ENCODE measurements around the gene SCARF2.
"Not testable (repeated sequence)": the region's sequence is repeated elsewhere in the genome, so short reads cannot be mapped to it uniquely, and the experiment has no call there.

Gene SCARF2

GRCh38 chr22:20437613-20438426, at the start of gene SCARF2:
Gene SCARF2, minus strand, starts transcription at chr22:20437825. Its CDS starts 71 bp downstream, at chr22:20437754.
- no peak for TF ChIP-seq CTCF (IDR thresholded peaks at IDR 0.05; ENCODE audit: control insufficient read depth, extremely low read depth, insufficient read depth)
- H3K4me3 ChIP-seq (ENCODE audit: low read depth, low read length): peak within 1 kb of the TSS; percentile 46
- no peak for DNase-seq (ENCODE audit: low read depth)

- no peak for DNase-seq (ENCODE audit: low read depth)
- H3K4me3 ChIP-seq (ENCODE audit: low read depth, low read length): no peak overlapping the region
- TF ChIP-seq CTCF (IDR thresholded peaks at IDR 0.05; ENCODE audit: control insufficient read depth, extremely low read depth, insufficient read depth): no peak
Measured at GRCh38 chr22:20486229-20486628, 48.6 kb upstream of the SCARF2 start.

- TF ChIP-seq CTCF (IDR thresholded peaks at IDR 0.05; ENCODE audit: control insufficient read depth, extremely low read depth, insufficient read depth): no peak
- no peak overlapping the region for H3K4me3 ChIP-seq (ENCODE audit: low read depth, low read length)
- no peak for DNase-seq (ENCODE audit: low read depth)
Measured at GRCh38 chr22:20484948-20485683, 47.5 kb upstream of the SCARF2 start.

GRCh38 chr22:20483771-20484170, 46.1 kb upstream of the SCARF2 start:
- TF ChIP-seq CTCF (IDR thresholded peaks at IDR 0.05; ENCODE audit: control insufficient read depth, extremely low read depth, insufficient read depth): no peak

GRCh38 chr22:20483143-20483506, 45.5 kb upstream of the SCARF2 start:
- not testable (repeated sequence) for H3K4me3 ChIP-seq (ENCODE audit: low read depth, low read length); DNase-seq (ENCODE audit: low read depth)

More at GRCh38 chr22:20483771-20484170, 46.1 kb upstream of the SCARF2 start:
- DNase-seq (ENCODE audit: low read depth): no peak
- H3K4me3 ChIP-seq (ENCODE audit: low read depth, low read length): no peak overlapping the region

- no peak for TF ChIP-seq CTCF (IDR thresholded peaks at IDR 0.05; ENCODE audit: control insufficient read depth, extremely low read depth, insufficient read depth)
- no peak overlapping the region for H3K4me3 ChIP-seq (ENCODE audit: low read depth, low read length)
- DNase-seq (ENCODE audit: low read depth): no peak
Measured at GRCh38 chr22:20479612-20480196, 42.1 kb upstream of the SCARF2 start.

- DNase-seq (ENCODE audit: low read depth); H3K4me3 ChIP-seq (ENCODE audit: low read depth, low read length): not testable (repeated sequence)
Measured at GRCh38 chr22:20478059-20478458, 40.4 kb upstream of the SCARF2 start.

- H3K4me3 ChIP-seq (ENCODE audit: low read depth, low read length); DNase-seq (ENCODE audit: low read depth): not testable (repeated sequence)
Measured at GRCh38 chr22:20475569-20475968, 37.9 kb upstream of the SCARF2 start.

Data from LNCaP clone FGC (cell line).